ENCODE data around the gene SNRK.

The SNRK gene

GRCh38 chr3:43285644-43286043 is 696 bp upstream of the SNRK start:
- no peak for TF ChIP-seq CTCF (IDR thresholded peaks at IDR 0.05; ENCODE audit: insufficient read depth, low read depth, low read length, missing control alignments)
- H3K4me3 ChIP-seq (ENCODE audit: low read length), result no peak overlapping the region
- DNase-seq (ENCODE audit: low read depth), result no peak

GRCh38 chr3:43286841-43287499 is 630 bp downstream of the SNRK start:
- peak; percentile 18 for DNase-seq (ENCODE audit: low read depth)

GRCh38 chr3:43287500-43287873 is 1.1 kb downstream of the SNRK start:
- peak overlapping the region; percentile 75 for H3K4me3 ChIP-seq (ENCODE audit: low read length)
- DNase-seq (ENCODE audit: low read depth), result no peak

More at GRCh38 chr3:43286841-43287499, 630 bp downstream of the SNRK start:
- H3K4me3 ChIP-seq (ENCODE audit: low read length), result peak overlapping the region; percentile 75
- no peak for TF ChIP-seq CTCF (IDR thresholded peaks at IDR 0.05; ENCODE audit: insufficient read depth, low read depth, low read length, missing control alignments)

DNA sequence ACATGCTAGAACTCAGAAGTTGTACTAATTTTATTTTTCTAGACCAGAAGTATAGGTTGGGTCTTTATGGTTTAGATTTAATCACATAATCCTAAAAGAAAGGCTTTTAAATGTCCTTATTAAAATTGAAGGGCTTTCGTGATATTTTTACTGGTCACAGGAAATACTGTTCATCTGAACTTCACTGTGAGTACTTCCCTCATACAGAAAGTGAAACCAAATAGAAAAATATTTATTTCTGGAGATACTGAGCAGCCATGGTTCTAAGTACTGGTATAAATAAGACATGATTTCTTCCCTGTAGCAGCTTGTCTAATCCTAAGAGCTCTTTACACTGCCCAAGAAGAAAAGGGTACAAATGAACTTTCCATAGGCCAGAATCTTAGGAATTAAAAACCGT is 2.0 kb downstream of the SNRK start:
- H3K4me3 ChIP-seq (ENCODE audit: low read length), result peak overlapping the region; percentile 29
- no peak for DNase-seq (ENCODE audit: low read depth)
- TF ChIP-seq CTCF (IDR thresholded peaks at IDR 0.05; ENCODE audit: insufficient read depth, low read depth, low read length, missing control alignments), result no peak

More at GRCh38 chr3:43287500-43287873, 1.1 kb downstream of the SNRK start:
- no peak for TF ChIP-seq CTCF (IDR thresholded peaks at IDR 0.05; ENCODE audit: insufficient read depth, low read depth, low read length, missing control alignments)

DNA sequence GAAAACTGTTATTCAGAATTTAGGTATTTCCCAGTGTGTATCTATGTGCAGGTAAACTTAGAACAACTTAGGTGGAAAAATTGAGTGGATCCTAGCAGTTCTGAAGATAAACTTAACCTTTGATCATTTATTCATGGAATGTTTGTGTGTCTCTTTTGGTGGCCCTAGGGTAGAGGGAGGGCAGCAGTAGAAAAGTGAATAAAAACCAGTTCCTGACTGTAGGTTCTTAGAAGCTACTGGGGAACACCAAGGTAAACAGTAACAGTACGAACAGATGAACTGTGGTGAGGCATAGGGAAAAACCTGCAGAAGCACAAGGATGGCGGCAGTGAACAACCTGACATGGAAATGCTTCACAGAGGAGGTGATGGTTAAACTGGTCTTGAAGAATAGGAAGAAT is 2.5 kb downstream of the SNRK start:
- TF ChIP-seq CTCF (IDR thresholded peaks at IDR 0.05; ENCODE audit: insufficient read depth, low read depth, low read length, missing control alignments), result no peak
- H3K4me3 ChIP-seq (ENCODE audit: low read length), result no peak overlapping the region
- no peak for DNase-seq (ENCODE audit: low read depth)

DNA sequence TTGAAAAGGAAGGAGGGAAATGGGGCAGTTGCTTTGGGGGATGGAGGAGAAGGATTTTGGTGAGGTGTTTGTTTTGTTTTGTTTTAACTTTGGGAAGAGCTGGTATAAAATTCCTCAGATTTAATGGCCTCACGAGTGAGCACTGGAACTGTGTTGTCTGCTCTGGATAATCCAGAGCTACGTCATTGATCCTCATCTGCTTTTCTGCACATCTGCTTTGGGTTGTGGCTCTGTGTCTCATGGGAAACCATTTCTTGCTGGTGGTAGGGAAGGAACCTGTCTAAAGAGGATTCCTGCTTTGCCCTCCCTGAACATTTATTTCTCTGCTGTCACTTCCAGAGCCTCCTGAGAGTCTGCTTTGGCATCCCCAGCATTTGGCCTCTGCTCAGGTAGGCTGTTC is 3.1 kb downstream of the SNRK start:
- DNase-seq (ENCODE audit: low read depth), result no peak
- no peak for TF ChIP-seq CTCF (IDR thresholded peaks at IDR 0.05; ENCODE audit: insufficient read depth, low read depth, low read length, missing control alignments)
- no peak overlapping the region for H3K4me3 ChIP-seq (ENCODE audit: low read length)

DNA sequence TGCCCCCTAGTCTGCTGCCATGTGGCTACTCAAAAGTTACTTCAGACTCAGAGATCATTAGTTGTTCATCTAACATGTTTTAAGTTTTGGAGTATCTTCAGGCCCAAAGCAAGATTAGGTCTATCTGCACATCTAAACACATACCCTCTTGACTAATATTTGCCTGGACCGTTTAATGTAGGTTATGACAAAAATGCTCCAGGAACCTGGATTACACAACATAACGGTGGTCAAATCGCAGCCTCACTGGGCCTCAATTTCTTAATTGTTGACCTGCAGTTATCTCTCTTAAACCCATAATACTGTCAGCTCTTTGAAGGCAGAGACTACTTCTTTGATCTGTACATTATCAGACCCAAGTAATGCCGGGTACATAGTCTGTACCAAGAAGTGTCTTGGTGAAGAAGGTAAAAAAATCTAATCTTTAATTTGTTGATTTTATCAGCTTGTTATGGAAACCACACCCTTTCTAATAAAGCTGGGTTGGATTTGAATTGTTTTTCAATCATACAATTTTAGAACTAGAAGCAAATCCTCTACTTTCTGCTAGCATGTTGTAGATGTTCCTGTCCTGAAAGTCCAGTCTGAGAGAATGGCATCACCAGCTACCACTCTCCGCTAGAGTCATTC is 3.6 kb downstream of the SNRK start:
- TF ChIP-seq CTCF (IDR thresholded peaks at IDR 0.05; ENCODE audit: insufficient read depth, low read depth, low read length, missing control alignments), result no peak
- no peak for DNase-seq (ENCODE audit: low read depth)
- H3K4me3 ChIP-seq (ENCODE audit: low read length), result no peak overlapping the region
